Measurements from ENCODE around the gene EPHB2.

DNA sequence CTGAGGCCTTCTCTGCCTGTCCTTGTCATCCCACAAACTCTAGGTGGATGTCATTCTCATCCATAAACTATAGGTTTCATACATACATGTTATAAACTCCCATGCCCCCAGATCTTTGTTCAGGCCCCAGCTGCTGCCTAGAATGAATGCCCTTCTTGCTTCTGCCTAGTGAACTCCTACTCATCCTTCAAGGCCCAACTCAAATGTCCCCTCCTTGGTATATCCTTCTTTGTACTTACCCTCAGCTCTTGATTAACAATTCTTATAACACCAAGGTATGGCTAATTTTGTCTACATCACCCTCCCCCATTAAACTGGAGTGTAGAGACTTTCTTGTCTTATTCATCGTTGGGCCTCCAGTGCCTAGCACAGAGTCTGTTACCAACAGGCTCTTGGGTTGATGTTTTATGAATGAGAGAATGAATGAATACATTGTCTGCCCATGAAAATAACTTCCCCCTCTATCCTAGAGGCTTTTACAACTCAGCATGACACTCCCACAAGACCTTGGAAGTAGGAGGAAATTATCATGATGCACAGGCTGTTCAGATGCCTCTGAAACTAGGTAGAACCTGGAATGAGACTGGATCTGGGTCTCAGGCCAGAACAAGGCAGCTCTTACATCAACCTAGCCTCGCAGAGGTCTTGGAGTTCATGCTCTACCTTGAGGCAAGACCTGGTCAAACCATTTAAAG lies 26.9 kb downstream of the EPHB2 start:
- TF ChIP-seq ESRRA (IDR thresholded peaks at IDR 0.05; ENCODE audit: borderline replicate concordance, low read length) (no peak), MYC (IDR thresholded peaks at IDR 0.05; ENCODE audit: borderline replicate concordance, low read length) (no peak)
